ENCODE measurements around the gene TCF19. TPM values are rescaled to one million over a fixed set of nuclear protein-coding genes. Genes with fewer than 3 reads are reported as not detected.

The TCF19 gene
- total RNA-seq, 1 donor from 2014 or later: 2.8 TPM

- peaks cover 10% of the 10 kb centered on the region for H3K36me3 ChIP-seq
- H3K4me3 ChIP-seq: no peak overlapping the region
- H3K9me3 ChIP-seq (replicated peaks): no peaks in the 10 kb centered on the region
- peaks cover 49% of the 10 kb centered on the region for H3K4me1 ChIP-seq
- no peak for TF ChIP-seq CTCF (IDR thresholded peaks at IDR 0.05; ENCODE audit: borderline replicate concordance)
- DNase-seq: no peak
- no peaks in the 10 kb centered on the region for H3K27me3 ChIP-seq (ENCODE audit: low read depth)
- H3K27ac ChIP-seq (replicated peaks): no peak overlapping the region
- intact Hi-C loops (cut with micrococcal nuclease): no loop called here
These were observed 17.7 kb upstream of the TCF19 start for GRCh38 chr6:31140643-31141042.

- Histone ChIP-seq H3K36me3 (peaks cover 10% of the 10 kb centered on the region), H3K4me3 (no peak overlapping the region), H3K4me1 (peaks cover 49% of the 10 kb centered on the region), H3K27ac (replicated peaks) (peak overlapping the region; percentile 85), H3K9me3 (replicated peaks) (no peaks in the 10 kb centered on the region), H3K27me3 (ENCODE audit: low read depth) (no peaks in the 10 kb centered on the region)
- no peak for DNase-seq
- intact Hi-C loops (cut with micrococcal nuclease): no loop called here
- TF ChIP-seq CTCF (IDR thresholded peaks at IDR 0.05; ENCODE audit: borderline replicate concordance): no peak
These were observed 16.0 kb upstream of the TCF19 start for GRCh38 chr6:31142361-31142761.

- peaks cover 42% of the 10 kb centered on the region for H3K4me1 ChIP-seq
- intact Hi-C loops (cut with micrococcal nuclease): no loop called here
These were observed 15.2 kb upstream of the TCF19 start for GRCh38 chr6:31143148-31143547.

GRCh38 chr6:31144296-31144969 lies 14.0 kb upstream of the TCF19 start:
- no peak for DNase-seq
- H3K36me3 ChIP-seq: peaks cover 10% of the 10 kb centered on the region
- no peak for TF ChIP-seq CTCF (IDR thresholded peaks at IDR 0.05; ENCODE audit: borderline replicate concordance)
- no peak overlapping the region for H3K4me3 ChIP-seq
- intact Hi-C loops (cut with micrococcal nuclease): no loop called here
- peaks cover 35% of the 10 kb centered on the region for H3K4me1 ChIP-seq
- no peak overlapping the region for H3K27ac ChIP-seq (replicated peaks)
- no peaks in the 10 kb centered on the region for H3K27me3 ChIP-seq (ENCODE audit: low read depth)
- H3K9me3 ChIP-seq (replicated peaks): no peaks in the 10 kb centered on the region

More at GRCh38 chr6:31143148-31143547, 15.2 kb upstream of the TCF19 start:
- H3K4me3 ChIP-seq: no peak overlapping the region
- DNase-seq: peak; percentile 75
- no peaks in the 10 kb centered on the region for H3K9me3 ChIP-seq (replicated peaks)
- peak overlapping the region; percentile 85 for H3K27ac ChIP-seq (replicated peaks)
- TF ChIP-seq CTCF (IDR thresholded peaks at IDR 0.05; ENCODE audit: borderline replicate concordance): no peak
- H3K27me3 ChIP-seq (ENCODE audit: low read depth): no peaks in the 10 kb centered on the region
- H3K36me3 ChIP-seq: peaks cover 10% of the 10 kb centered on the region

- DNase-seq: no peak
- Histone ChIP-seq H3K27ac (replicated peaks) (no peak overlapping the region), H3K4me1 (peaks cover 30% of the 10 kb centered on the region), H3K4me3 (no peak overlapping the region), H3K36me3 (peaks cover 14% of the 10 kb centered on the region), H3K27me3 (ENCODE audit: low read depth) (no peaks in the 10 kb centered on the region), H3K9me3 (replicated peaks) (no peaks in the 10 kb centered on the region)
- intact Hi-C loops (cut with micrococcal nuclease): no loop called here
- no peak for TF ChIP-seq CTCF (IDR thresholded peaks at IDR 0.05; ENCODE audit: borderline replicate concordance)
These were observed 13.4 kb upstream of the TCF19 start for GRCh38 chr6:31144970-31145340.
